C4-2B (cell line): ENCODE measurements around the gene EIF4G2.

Experiments
- CTCF ChIP-seq: fragments of 450-650 bp; conservative IDR thresholded peaks from 2 replicates; pipeline ENCODE4 v1.5.1; 2017; ENCODE audit warnings: mild to moderate bottlenecking
- ZFX ChIP-seq: fragments of 450-650 bp; IDR thresholded peaks from 2 replicates; pipeline ENCODE4 v1.6.1; 2017

- TF ChIP-seq CTCF (no peak), ZFX (no peak)
These were observed 45.8 kb downstream of the EIF4G2 start for GRCh38 chr11:10762913-10763421.
